Hepatocyte (in vitro differentiated cells): Measurements from ENCODE around the gene CHD1.

Experiments
- EZH2 ChIP-seq: fragments of 200-600 bp; sonication (generic); IDR thresholded peaks from 2 replicates; pipeline ENCODE4 v1.6.1; 2016; ENCODE audit warnings: antibody characterized with exemption, mild to moderate bottlenecking, borderline replicate concordance
- TF ChIP-seq, protein P1 (sequence below): fragments of 200-600 bp; sonication (generic); IDR thresholded peaks from 2 replicates; pipeline ENCODE4 v1.5.1; 2016; ENCODE audit warnings: antibody characterized with exemption, mild to moderate bottlenecking; ENCODE audit not compliant: poor library complexity

DNA sequence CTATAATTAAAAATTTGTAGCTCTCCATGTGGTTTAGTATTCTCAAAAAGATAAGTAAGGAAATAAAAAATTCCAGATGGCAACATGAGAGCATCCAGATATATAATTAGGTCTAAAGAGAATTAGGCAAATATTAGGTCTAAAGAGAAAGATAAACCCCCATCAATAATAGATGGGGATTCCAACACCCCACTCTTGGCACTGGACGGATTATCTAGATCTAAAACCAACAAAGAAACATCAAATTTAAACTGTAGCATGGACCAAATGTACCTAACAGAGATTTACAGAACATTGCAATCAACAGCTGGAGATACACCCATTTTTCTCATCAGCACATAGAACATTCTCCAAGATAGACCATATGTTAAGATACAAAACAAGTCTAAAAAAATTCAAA, 123.7 kb downstream of the CHD1 start:
- TF ChIP-seq, protein P1, sequence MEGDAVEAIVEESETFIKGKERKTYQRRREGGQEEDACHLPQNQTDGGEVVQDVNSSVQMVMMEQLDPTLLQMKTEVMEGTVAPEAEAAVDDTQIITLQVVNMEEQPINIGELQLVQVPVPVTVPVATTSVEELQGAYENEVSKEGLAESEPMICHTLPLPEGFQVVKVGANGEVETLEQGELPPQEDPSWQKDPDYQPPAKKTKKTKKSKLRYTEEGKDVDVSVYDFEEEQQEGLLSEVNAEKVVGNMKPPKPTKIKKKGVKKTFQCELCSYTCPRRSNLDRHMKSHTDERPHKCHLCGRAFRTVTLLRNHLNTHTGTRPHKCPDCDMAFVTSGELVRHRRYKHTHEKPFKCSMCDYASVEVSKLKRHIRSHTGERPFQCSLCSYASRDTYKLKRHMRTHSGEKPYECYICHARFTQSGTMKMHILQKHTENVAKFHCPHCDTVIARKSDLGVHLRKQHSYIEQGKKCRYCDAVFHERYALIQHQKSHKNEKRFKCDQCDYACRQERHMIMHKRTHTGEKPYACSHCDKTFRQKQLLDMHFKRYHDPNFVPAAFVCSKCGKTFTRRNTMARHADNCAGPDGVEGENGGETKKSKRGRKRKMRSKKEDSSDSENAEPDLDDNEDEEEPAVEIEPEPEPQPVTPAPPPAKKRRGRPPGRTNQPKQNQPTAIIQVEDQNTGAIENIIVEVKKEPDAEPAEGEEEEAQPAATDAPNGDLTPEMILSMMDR, result no peak
- TF ChIP-seq EZH2, result no peak
